Measurements from ENCODE around the gene CCDC159.
"Not testable (repeated sequence)": the region's sequence is repeated elsewhere in the genome, so short reads cannot be mapped to it uniquely, and the experiment has no call there.

CCDC159 gene

GRCh38 chr19:11346104-11346940 is at the start of gene CCDC159, which contains the start of gene TMEM205:
Gene CCDC159, plus strand, starts transcription at chr19:11346519. Its CDS starts 88 bp downstream, at chr19:11346607.
Gene TMEM205, minus strand, starts transcription at chr19:11346268. Its CDS starts 649 bp downstream, at chr19:11345619.
- TF ChIP-seq CTCF (IDR thresholded peaks at IDR 0.05; ENCODE audit: extremely low read depth, missing control alignments) = no peak
- peak; percentile 96 for DNase-seq (ENCODE audit: low spot score)

DNA sequence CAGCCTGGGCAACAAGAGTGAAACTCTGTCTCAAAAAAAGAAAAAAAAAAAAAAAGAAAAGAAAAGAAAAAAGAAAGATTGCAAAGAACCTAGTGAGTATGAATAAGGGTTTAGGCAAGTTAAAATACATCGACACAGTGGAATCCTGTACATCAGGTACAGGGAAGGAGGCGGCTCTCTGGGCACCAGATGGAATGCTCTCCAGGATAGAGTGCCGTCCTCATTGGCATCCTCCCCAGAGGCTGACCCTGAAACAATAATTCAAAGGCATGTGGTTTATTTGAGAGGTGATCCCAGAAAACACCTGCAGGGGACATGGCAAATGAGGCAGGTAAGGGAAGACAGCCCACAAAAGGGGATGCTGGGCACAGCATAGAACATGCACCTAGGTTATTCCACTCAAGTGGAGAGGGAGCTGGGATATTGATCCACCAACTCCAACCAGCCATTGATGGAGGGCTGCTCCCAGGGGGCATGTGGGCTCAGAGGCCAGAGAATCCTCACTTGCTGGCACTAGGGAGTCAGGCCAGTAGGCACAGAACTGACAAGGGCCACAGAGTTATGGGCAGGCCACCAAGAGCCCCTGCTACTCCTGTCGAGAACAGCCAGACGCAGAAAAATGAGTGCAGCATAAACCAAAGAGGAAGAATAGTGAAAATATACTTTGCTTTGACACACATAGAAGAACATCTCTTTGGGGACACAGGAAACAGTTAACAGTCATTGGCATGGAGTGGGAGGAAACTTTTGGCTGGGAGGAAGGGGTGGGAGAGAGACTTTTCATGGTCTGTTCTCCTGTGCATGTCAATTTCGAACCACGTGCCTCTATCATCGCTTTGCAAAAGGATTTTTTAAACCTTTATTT is 46.1 kb upstream of the CCDC159 start:
- TF ChIP-seq CTCF (IDR thresholded peaks at IDR 0.05; ENCODE audit: extremely low read depth, missing control alignments) = no peak

DNA sequence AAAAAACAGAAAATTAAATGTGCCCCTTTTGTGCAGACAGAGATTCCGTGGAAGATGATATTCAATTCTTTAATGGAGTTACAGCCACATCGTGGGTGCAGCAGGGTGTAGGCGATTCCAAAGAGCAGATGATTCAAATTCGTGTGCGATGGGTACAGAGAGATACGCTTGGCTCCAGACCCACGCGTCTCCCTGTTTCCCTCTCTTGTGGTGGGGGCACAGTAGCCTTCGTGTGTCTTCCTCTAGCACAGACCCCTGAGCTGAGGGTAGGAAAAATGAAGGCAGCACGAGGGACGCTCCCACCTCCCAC is 45.6 kb upstream of the CCDC159 start:
- DNase-seq (ENCODE audit: low spot score) = no peak
- TF ChIP-seq CTCF (IDR thresholded peaks at IDR 0.05; ENCODE audit: extremely low read depth, missing control alignments) = no peak

More for the DNA sequence above, 46.1 kb upstream of the CCDC159 start:
- no peak for DNase-seq (ENCODE audit: low spot score)

- DNase-seq (ENCODE audit: low spot score) = no peak
- TF ChIP-seq CTCF (IDR thresholded peaks at IDR 0.05; ENCODE audit: extremely low read depth, missing control alignments) = no peak
These were observed 41.4 kb upstream of the CCDC159 start for GRCh38 chr19:11304936-11305335.

GRCh38 chr19:11306337-11306736 is 40.0 kb upstream of the CCDC159 start:
- DNase-seq (ENCODE audit: low spot score) = no peak
- no peak for TF ChIP-seq CTCF (IDR thresholded peaks at IDR 0.05; ENCODE audit: extremely low read depth, missing control alignments)

DNA sequence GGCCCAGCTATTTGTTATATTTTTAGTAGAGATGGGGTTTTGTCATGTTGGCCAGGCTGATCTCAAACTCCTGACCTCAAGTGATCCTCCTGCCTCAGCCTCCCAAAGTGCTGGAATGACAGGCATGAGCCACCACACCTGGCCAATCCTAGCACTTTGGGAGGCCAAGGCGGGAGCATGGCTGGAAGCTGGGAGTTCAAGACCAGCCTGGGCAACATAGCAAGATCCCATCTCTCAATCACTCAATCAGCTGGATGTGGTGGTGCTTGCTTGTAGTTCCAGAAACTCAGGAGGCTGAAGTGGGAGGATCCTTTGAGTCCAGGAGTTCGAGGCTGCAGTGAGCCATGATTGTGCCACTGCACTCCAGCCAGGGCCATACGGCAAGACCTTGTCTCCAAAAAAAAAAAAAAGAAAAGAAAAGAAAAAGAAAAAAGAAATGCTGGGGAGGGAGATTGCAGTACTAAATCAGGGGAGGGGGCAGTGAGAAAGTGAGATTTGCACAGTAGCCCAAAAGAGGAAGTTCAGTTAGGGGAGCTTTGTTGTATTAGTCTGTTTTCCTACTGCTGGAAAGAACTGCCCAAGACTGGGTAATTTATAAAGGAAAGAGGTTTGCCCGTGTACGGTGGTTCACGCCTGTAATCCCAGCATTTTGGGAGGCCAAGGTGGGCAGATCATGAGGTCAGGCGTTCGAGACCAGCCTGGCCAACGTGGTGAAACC is 25.9 kb upstream of the CCDC159 start:
- DNase-seq (ENCODE audit: low spot score) = not testable (repeated sequence)

GRCh38 chr19:11321191-11322126 is 24.9 kb upstream of the CCDC159 start:
- no peak for DNase-seq (ENCODE audit: low spot score)
- no peak for TF ChIP-seq CTCF (IDR thresholded peaks at IDR 0.05; ENCODE audit: extremely low read depth, missing control alignments)

Data from GM20000 (cell line).